ENCODE data around the gene HOXC10.

The HOXC10 gene

GRCh38 chr12:53965281-53966084, 19.5 kb upstream of the HOXC10 start:
- H3K4me3 ChIP-seq (replicated peaks; ENCODE audit: low read depth, low read length), result peak overlapping the region; percentile 49

GRCh38 chr12:53966085-53966384, 18.9 kb upstream of the HOXC10 start:
- no peak for DNase-seq (ENCODE audit: extremely low read depth, low read depth)
- peak overlapping the region; percentile 49 for H3K4me3 ChIP-seq (replicated peaks; ENCODE audit: low read depth, low read length)

More at GRCh38 chr12:53965281-53966084, 19.5 kb upstream of the HOXC10 start:
- DNase-seq (ENCODE audit: extremely low read depth, low read depth), result no peak
- TF ChIP-seq CTCF (IDR thresholded peaks at IDR 0.05; ENCODE audit: low read depth, low read length, missing control alignments), result no peak

GRCh38 chr12:53966385-53967133, 18.4 kb upstream of the HOXC10 start:
- no peak for DNase-seq (ENCODE audit: extremely low read depth, low read depth)
- H3K4me3 ChIP-seq (replicated peaks; ENCODE audit: low read depth, low read length), result peak overlapping the region; percentile 49
- TF ChIP-seq CTCF (IDR thresholded peaks at IDR 0.05; ENCODE audit: low read depth, low read length, missing control alignments), result no peak

More at GRCh38 chr12:53966085-53966384, 18.9 kb upstream of the HOXC10 start:
- TF ChIP-seq CTCF (IDR thresholded peaks at IDR 0.05; ENCODE audit: low read depth, low read length, missing control alignments), result no peak

GRCh38 chr12:53967421-53967925, 17.5 kb upstream of the HOXC10 start:
- no peak for DNase-seq (ENCODE audit: extremely low read depth, low read depth)
- TF ChIP-seq CTCF (IDR thresholded peaks at IDR 0.05; ENCODE audit: low read depth, low read length, missing control alignments), result no peak
- H3K4me3 ChIP-seq (replicated peaks; ENCODE audit: low read depth, low read length), result peak overlapping the region; percentile 49

GRCh38 chr12:53968214-53969127, 16.5 kb upstream of the HOXC10 start:
- no peak for DNase-seq (ENCODE audit: extremely low read depth, low read depth)
- no peak for TF ChIP-seq CTCF (IDR thresholded peaks at IDR 0.05; ENCODE audit: low read depth, low read length, missing control alignments)
- peak overlapping the region; percentile 49 for H3K4me3 ChIP-seq (replicated peaks; ENCODE audit: low read depth, low read length)

- H3K4me3 ChIP-seq (replicated peaks; ENCODE audit: low read depth, low read length), result no peak overlapping the region
- no peak for TF ChIP-seq CTCF (IDR thresholded peaks at IDR 0.05; ENCODE audit: low read depth, low read length, missing control alignments)
- DNase-seq (ENCODE audit: extremely low read depth, low read depth), result no peak
Measured at GRCh38 chr12:53969588-53970259, 15.2 kb upstream of the HOXC10 start.
